ENCODE results near the gene CHCHD3. TPM values are rescaled to one million over a fixed set of nuclear protein-coding genes. Genes with fewer than 3 reads are reported as not detected.

The CHCHD3 gene
- total RNA-seq, 2 donors from 2014 or later = 88.3 to 154 TPM

DNA sequence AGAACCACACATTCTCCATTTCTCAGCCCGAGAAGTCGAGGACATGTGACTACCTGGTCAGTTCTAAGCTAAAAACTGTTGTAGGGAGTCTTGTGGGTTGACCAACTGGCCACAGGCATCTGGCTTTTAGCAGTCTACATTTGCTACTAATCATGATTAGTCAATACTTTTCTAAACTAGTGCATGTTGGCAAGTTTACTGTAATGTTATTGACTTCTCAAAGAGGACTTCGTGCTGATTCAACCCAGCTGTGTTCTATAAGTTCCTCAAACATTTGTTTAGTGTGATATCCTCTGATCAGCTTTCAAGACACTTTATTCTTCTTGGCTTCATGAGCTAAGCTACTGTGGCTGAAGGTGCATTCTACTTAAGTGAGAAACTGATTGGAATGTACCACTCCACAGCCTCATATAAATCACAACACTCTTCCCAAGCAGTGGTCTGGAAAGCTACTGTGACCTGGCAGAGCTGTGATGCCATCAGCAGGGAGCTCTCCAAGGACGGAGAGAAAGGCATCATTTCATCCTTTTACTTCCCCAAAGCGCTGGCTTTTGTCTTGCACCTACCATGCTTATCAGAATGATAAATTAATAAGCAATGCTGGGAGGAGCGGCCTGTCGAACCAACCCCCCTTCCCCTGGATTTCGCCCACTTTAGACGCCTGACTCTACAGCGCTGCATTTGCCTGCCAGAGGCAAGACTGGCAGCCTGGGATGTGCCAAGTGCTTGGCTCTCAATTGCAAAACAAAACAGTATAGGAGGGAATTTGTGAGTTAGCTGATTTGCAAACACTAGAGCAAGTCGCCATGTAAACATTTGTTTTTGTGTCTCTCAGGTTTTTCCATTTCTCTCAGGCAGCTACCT lies 298.9 kb downstream of the CHCHD3 start:
- Histone ChIP-seq H3K27ac (no peak overlapping the region), H3K27me3 (no peaks in the 10 kb centered on the region), H3K4me1 (no peaks in the 10 kb centered on the region), H3K4me3 (no peak overlapping the region), H3K36me3 (no peaks in the 10 kb centered on the region), H3K9me3 (no peaks in the 10 kb centered on the region)
- DNase-seq (ENCODE audit: low spot score) = no peak
- TF ChIP-seq, protein P1, sequence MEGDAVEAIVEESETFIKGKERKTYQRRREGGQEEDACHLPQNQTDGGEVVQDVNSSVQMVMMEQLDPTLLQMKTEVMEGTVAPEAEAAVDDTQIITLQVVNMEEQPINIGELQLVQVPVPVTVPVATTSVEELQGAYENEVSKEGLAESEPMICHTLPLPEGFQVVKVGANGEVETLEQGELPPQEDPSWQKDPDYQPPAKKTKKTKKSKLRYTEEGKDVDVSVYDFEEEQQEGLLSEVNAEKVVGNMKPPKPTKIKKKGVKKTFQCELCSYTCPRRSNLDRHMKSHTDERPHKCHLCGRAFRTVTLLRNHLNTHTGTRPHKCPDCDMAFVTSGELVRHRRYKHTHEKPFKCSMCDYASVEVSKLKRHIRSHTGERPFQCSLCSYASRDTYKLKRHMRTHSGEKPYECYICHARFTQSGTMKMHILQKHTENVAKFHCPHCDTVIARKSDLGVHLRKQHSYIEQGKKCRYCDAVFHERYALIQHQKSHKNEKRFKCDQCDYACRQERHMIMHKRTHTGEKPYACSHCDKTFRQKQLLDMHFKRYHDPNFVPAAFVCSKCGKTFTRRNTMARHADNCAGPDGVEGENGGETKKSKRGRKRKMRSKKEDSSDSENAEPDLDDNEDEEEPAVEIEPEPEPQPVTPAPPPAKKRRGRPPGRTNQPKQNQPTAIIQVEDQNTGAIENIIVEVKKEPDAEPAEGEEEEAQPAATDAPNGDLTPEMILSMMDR (IDR thresholded peaks at IDR 0.05) = no peak

DNA sequence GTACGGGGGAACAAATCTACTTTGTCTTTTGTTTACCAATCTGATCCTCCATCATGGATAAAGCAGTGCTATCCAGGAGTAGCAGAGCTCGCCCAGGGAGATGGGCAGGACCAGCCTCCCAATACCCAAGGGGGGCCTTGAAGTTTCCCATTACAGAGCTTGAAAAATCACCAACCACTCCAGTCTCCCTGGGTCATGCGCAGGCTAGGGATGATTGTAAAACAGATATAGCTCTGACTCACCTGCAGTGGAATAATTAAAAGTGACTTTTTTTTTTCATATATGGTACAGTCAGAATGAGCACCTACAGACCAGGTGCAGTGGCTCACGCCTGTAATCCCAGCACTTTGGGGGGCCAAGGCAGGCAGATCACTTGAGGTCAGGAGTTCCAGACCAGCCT lies 301.1 kb downstream of the CHCHD3 start:
- Histone ChIP-seq H3K27me3 (no peaks in the 10 kb centered on the region), H3K36me3 (no peaks in the 10 kb centered on the region), H3K4me1 (no peaks in the 10 kb centered on the region), H3K4me3 (no peak overlapping the region), H3K9me3 (no peaks in the 10 kb centered on the region), H3K27ac (no peak overlapping the region)
- no peak for DNase-seq (ENCODE audit: low spot score)
- TF ChIP-seq, protein P1 (IDR thresholded peaks at IDR 0.05) = no peak

DNA sequence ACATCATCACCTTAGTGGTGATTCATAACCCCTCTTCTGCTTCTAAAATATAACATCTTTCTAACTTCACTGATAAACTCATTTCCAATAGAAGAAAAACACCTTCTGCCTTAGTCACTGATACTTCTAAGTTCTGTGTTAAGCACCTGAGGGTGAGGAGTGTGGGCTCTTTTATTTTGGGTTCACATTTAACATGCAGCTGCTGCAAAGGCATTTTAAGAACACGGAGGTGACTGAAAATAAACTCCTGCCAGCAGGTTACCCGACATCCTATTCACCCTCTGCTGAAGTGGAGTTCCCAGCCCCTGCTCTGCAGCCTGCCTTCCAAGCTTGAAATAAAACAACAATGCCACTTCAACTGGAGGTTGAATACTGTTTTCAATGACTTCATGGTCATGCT lies 302.7 kb downstream of the CHCHD3 start:
- DNase-seq (ENCODE audit: low spot score) = no peak
- TF ChIP-seq, protein P1 (IDR thresholded peaks at IDR 0.05) = no peak
- no peaks in the 10 kb centered on the region for H3K27me3 ChIP-seq
- no peaks in the 10 kb centered on the region for H3K36me3 ChIP-seq
- H3K27ac ChIP-seq = no peak overlapping the region
- no peak overlapping the region for H3K4me3 ChIP-seq
- H3K9me3 ChIP-seq = no peaks in the 10 kb centered on the region
- H3K4me1 ChIP-seq = no peaks in the 10 kb centered on the region

DNA sequence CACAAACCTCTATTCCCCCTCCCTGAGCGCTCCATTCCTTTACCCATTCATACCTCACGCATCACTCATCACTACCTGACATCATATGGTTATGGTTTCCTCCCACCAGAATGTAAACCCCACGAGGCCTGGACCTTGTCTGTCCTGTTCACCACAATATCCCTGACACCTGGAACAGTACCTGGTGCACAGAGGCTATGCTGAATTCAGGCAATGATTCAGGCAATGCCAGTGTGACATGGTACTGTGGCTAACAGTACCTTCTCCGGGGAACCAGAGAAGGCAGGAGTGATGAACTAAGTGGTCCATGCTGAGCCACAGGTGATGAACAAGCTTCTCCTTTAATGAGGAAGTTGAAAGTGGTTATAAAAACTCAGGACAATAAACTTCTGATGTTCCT lies 303.1 kb downstream of the CHCHD3 start:
- TF ChIP-seq, protein P1 (IDR thresholded peaks at IDR 0.05) = no peak
- no peaks in the 10 kb centered on the region for H3K9me3 ChIP-seq
- no peaks in the 10 kb centered on the region for H3K27me3 ChIP-seq
- H3K36me3 ChIP-seq = no peaks in the 10 kb centered on the region
- no peak overlapping the region for H3K27ac ChIP-seq
- no peaks in the 10 kb centered on the region for H3K4me1 ChIP-seq
- DNase-seq (ENCODE audit: low spot score) = no peak
- no peak overlapping the region for H3K4me3 ChIP-seq

DNA sequence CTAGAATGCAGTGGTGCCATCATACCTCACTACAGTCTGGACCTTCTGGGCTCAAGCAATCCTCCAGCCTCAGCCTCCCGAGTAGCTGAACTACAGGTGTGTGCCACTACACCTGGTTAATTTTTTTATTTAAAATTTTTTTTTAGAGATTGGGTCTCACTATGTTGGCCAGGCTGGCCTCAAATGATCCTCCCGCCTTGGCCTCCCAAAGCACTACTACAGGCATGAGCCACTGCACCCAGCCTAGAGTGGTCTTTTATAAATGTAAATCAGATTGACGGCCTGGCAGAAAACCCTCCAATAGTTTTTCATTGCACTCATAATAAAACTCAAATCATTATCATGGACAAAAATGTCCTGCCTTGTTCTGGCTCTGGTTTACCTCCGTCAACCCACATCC lies 303.9 kb downstream of the CHCHD3 start:
- TF ChIP-seq, protein P1 (IDR thresholded peaks at IDR 0.05) = no peak
- Histone ChIP-seq H3K4me1 (no peaks in the 10 kb centered on the region), H3K27me3 (no peaks in the 10 kb centered on the region), H3K27ac (no peak overlapping the region), H3K36me3 (no peaks in the 10 kb centered on the region), H3K9me3 (no peaks in the 10 kb centered on the region), H3K4me3 (no peak overlapping the region)
- no peak for DNase-seq (ENCODE audit: low spot score)

DNA sequence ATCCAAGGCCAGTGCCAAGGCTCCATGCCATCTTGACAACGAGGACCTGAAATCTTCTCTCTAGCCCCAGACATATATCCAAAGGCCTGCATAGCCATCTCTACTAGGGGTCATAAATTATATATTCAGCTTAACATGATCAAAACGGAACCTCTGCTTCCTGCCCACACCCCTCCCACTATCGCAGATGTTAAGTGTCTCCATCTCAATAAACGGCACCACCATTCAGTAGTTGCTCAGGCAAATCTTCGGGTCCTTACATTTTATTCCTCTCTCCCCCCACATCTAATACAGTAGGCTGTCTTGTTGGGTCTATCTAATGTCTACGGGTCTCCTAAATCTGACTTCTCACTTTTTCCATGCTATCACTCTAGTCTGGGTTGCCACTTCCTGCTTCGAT lies 304.5 kb downstream of the CHCHD3 start:
- Histone ChIP-seq H3K9me3 (no peaks in the 10 kb centered on the region), H3K27me3 (no peaks in the 10 kb centered on the region), H3K27ac (no peak overlapping the region), H3K36me3 (no peaks in the 10 kb centered on the region), H3K4me3 (no peak overlapping the region), H3K4me1 (no peaks in the 10 kb centered on the region)
- DNase-seq (ENCODE audit: low spot score) = no peak
- TF ChIP-seq, protein P1 (IDR thresholded peaks at IDR 0.05) = no peak
